DND-41 (cell line): Measurements from ENCODE around the gene PAK4.
A peak's percentile ranks its signal among the peaks of the same experiment; 100 is the strongest.

Experiments
- ATAC-seq: fragments of 200-7000 bp; cut with Tn5 transposase; 3 replicates; pipeline ENCODE4 v1.9.1; 2021; ENCODE audit warnings: low read depth; ENCODE audit not compliant: insufficient read depth
- DNase-seq: peaks from one replicate; pipeline ENCODE4 v3.0.0-alpha.2; 2020
- H2AFZ ChIP-seq: 2 replicates; pipeline ENCODE4 v1.6.0; 2012; ENCODE audit warnings: low read depth, low read length
- H3K27ac ChIP-seq: 2 replicates; pipeline ENCODE4 v1.5.1; 2012; ENCODE audit warnings: low read length, inconsistent platforms
- H3K27me3 ChIP-seq: fragments of 200-600 bp; sonication (generic); 2 replicates; pipeline ENCODE4 v1.6.0; 2012; ENCODE audit warnings: low read length, mild to moderate bottlenecking, inconsistent platforms; ENCODE audit not compliant: insufficient read depth, poor library complexity
- H3K36me3 ChIP-seq: 2 replicates; pipeline ENCODE4 v1.5.1; 2012; ENCODE audit warnings: low read length, inconsistent platforms; ENCODE audit not compliant: insufficient read depth
- H3K4me1 ChIP-seq: 2 replicates; pipeline ENCODE4 v1.5.1; 2012; ENCODE audit warnings: mild to moderate bottlenecking, low read length; ENCODE audit not compliant: insufficient read depth
- H3K4me2 ChIP-seq: 2 replicates; pipeline ENCODE4 v1.6.0; 2012; ENCODE audit warnings: mild to moderate bottlenecking, moderate library complexity, low read length, inconsistent platforms; ENCODE audit not compliant: insufficient read depth
- H3K4me3 ChIP-seq, 2 experiments: fragments of 200-600 bp in 1 of 2; shearing (Covaris generic) in 1 of 2; 2 replicates each; pipeline ENCODE4 v1.5.1; 2012 to 2016; ENCODE audit warnings: inconsistent platforms in 2 of 2, low read length in 2 of 2, mild to moderate bottlenecking in 2 of 2, low read depth in 1 of 2, moderate library complexity in 1 of 2
- H3K79me2 ChIP-seq: 2 replicates; pipeline ENCODE4 v1.6.0; 2012; ENCODE audit warnings: low read length, inconsistent platforms; ENCODE audit not compliant: insufficient read depth
- H3K9ac ChIP-seq: 2 replicates; pipeline ENCODE4 v1.6.0; 2012; ENCODE audit warnings: low read depth, mild to moderate bottlenecking, inconsistent platforms, low read length, moderate library complexity
- H3K9me3 ChIP-seq: 2 replicates; pipeline ENCODE4 v1.5.1; 2012; ENCODE audit warnings: low read length, moderate library complexity, mild to moderate bottlenecking, inconsistent platforms; ENCODE audit not compliant: insufficient read depth, severe bottlenecking
- H4K20me1 ChIP-seq: 2 replicates; pipeline ENCODE4 v1.6.0; 2012; ENCODE audit warnings: low read length; ENCODE audit not compliant: insufficient read depth
- EZH2 ChIP-seq: IDR thresholded peaks from 3 replicates; pipeline ENCODE4 v1.6.1; 2012; ENCODE audit warnings: borderline replicate concordance, low read depth, mild to moderate bottlenecking, moderate library complexity, low read length, inconsistent platforms; ENCODE audit not compliant: severe bottlenecking
- TF ChIP-seq, protein P1 (sequence below): IDR thresholded peaks from 2 replicates; pipeline ENCODE4 v1.5.1; 2012; ENCODE audit warnings: borderline replicate concordance, low read length, moderate library complexity, mild to moderate bottlenecking; ENCODE audit not compliant: poor library complexity, severe bottlenecking; ENCODE audit errors: extremely low read depth

PAK4 gene

DNA sequence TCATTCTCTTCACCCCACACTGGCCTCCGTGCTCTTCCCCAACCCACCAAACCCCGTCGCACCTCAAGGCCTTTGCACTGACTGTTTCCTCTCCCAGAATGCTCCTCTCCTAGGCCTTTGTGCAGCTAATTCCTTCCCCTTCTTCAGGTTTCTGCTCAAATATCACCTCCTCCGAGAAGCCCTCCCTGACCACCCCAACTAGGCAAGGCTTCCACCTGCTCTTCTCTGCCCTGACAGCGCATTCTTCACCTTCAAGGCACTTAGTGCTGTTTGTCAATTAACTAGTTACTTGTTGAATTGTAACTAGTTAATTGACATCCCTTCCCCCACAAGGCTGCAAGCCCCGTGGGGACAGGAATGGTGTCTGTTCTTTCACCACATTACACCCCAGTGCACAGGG is 63.4 kb downstream of the PAK4 start:
- Histone ChIP-seq H3K4me3 (no peak overlapping the region), H3K4me1 (no peaks in the 10 kb centered on the region), H3K9ac (no peak overlapping the region), H4K20me1 (0 out of 2 replicates have a peak, but pooled peaks cover 2% of the 10 kb centered on the region), H3K79me2 (no peaks in the 10 kb centered on the region), H3K27ac (no peak overlapping the region), H3K9me3 (no peaks in the 10 kb centered on the region), H3K4me2 (no peak overlapping the region), H3K27me3 (no peaks in the 10 kb centered on the region), H3K36me3 (no peaks in the 10 kb centered on the region), H2AFZ (no peak overlapping the region)
- DNase-seq: no peak
- no peak for TF ChIP-seq EZH2
- TF ChIP-seq, protein P1, sequence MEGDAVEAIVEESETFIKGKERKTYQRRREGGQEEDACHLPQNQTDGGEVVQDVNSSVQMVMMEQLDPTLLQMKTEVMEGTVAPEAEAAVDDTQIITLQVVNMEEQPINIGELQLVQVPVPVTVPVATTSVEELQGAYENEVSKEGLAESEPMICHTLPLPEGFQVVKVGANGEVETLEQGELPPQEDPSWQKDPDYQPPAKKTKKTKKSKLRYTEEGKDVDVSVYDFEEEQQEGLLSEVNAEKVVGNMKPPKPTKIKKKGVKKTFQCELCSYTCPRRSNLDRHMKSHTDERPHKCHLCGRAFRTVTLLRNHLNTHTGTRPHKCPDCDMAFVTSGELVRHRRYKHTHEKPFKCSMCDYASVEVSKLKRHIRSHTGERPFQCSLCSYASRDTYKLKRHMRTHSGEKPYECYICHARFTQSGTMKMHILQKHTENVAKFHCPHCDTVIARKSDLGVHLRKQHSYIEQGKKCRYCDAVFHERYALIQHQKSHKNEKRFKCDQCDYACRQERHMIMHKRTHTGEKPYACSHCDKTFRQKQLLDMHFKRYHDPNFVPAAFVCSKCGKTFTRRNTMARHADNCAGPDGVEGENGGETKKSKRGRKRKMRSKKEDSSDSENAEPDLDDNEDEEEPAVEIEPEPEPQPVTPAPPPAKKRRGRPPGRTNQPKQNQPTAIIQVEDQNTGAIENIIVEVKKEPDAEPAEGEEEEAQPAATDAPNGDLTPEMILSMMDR: no peak
- ATAC-seq: no peak

GRCh38 chr19:39190768-39191167 is 65.2 kb downstream of the PAK4 start:
- Histone ChIP-seq H3K9ac (no peak overlapping the region), H3K79me2 (no peaks in the 10 kb centered on the region), H2AFZ (no peak overlapping the region), H3K4me2 (no peak overlapping the region), H3K27me3 (no peaks in the 10 kb centered on the region), H3K4me1 (no peaks in the 10 kb centered on the region), H3K27ac (no peak overlapping the region), H3K36me3 (no peaks in the 10 kb centered on the region), H4K20me1 (0 out of 2 replicates have a peak, but pooled peaks cover 2% of the 10 kb centered on the region), H3K4me3 (no peak overlapping the region), H3K9me3 (no peaks in the 10 kb centered on the region)
- DNase-seq (no peak), ATAC-seq (no peak)
- no peak for TF ChIP-seq EZH2
- TF ChIP-seq, protein P1: no peak

- DNase-seq: no peak
- no peak overlapping the region for H2AFZ ChIP-seq
- no peak overlapping the region for H3K4me3 ChIP-seq
- H3K79me2 ChIP-seq: no peaks in the 10 kb centered on the region
- no peaks in the 10 kb centered on the region for H3K4me1 ChIP-seq
- H3K4me2 ChIP-seq: no peak overlapping the region
- no peak for TF ChIP-seq EZH2
- TF ChIP-seq, protein P1: no peak
- 0 out of 3 replicates have a peak, but pooled peaks have one; percentile 42 for ATAC-seq
- no peak overlapping the region for H3K9ac ChIP-seq
- H4K20me1 ChIP-seq: 0 out of 2 replicates have a peak, but pooled peaks cover 2% of the 10 kb centered on the region
- no peak overlapping the region for H3K27ac ChIP-seq
- H3K36me3 ChIP-seq: no peaks in the 10 kb centered on the region
- no peaks in the 10 kb centered on the region for H3K9me3 ChIP-seq
- no peaks in the 10 kb centered on the region for H3K27me3 ChIP-seq
Measured at GRCh38 chr19:39192846-39193245, 67.3 kb downstream of the PAK4 start.

DNA sequence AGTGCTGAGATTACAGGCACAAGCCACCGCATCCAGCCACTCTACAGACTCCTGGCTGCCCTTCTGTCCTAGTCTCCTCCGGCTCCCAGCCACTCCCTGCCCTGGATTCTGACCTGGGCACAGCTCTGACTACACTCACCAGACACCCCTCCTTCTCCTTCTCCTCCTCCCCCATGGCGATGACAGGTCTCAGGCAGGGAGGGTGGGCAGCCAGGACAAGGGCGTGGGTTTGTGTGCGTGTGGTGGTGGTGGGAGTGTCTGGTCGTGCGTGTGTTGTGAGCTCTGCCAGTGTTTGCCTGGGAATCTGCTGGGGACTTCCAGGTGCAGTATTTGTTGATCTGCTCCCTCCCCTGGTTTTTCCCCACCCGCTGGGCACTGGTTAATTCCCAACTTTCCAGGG is 68.2 kb downstream of the PAK4 start:
- 0 out of 2 replicates have a peak, but pooled peaks cover 2% of the 10 kb centered on the region for H4K20me1 ChIP-seq
- no peak overlapping the region for H3K4me2 ChIP-seq
- H3K36me3 ChIP-seq: no peaks in the 10 kb centered on the region
- no peak for TF ChIP-seq EZH2
- TF ChIP-seq, protein P1: no peak
- no peaks in the 10 kb centered on the region for H3K4me1 ChIP-seq
- H2AFZ ChIP-seq: no peak overlapping the region
- no peaks in the 10 kb centered on the region for H3K79me2 ChIP-seq
- DNase-seq: no peak
- no peaks in the 10 kb centered on the region for H3K27me3 ChIP-seq
- no peak for ATAC-seq
- no peak overlapping the region for H3K27ac ChIP-seq
- no peak overlapping the region for H3K4me3 ChIP-seq
- H3K9ac ChIP-seq: no peak overlapping the region
- no peaks in the 10 kb centered on the region for H3K9me3 ChIP-seq
